ENCODE measurements around the gene WDR38. TPM values are rescaled to one million over a fixed set of nuclear protein-coding genes. Genes with fewer than 3 reads are reported as not detected.

Gene WDR38
- polyA plus RNA-seq, 1 donor (not counting 4 experiments of a cell fraction or from before 2014, with no cell fraction given), result not detected

DNA sequence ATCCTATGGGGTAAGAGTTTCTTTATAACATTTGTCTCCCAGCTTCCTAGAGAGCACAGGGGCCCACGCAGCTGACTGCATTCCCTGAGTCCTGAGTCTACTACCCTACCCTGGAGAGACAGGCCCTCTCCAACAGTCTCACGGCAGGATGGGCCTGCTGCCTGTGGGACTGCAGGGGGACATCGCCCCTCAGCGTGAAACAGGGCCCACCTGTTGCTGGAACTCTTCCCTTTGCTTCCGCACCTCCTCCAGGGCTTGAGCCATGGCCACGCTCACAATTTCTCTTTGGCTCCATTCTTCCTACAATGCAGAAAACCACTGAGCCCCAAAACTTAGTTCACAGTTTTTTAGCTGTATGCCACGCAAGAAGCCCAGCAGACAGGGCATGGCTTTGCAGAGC lies 36.9 kb downstream of the WDR38 start:
- dilution Hi-C loops (cut with MboI; ENCODE audit: extremely low pct_ligation_motif_present, low sequenced_read_pairs), result no loop called here
- H3K9ac ChIP-seq (ENCODE audit: control insufficient read depth, extremely low read depth, insufficient read depth, low read length), result no peak overlapping the region
- H3K27me3 ChIP-seq (ENCODE audit: control insufficient read depth, extremely low read depth, insufficient read depth, low read length), result no peaks in the 10 kb centered on the region
- no peak overlapping the region for H3K27ac ChIP-seq (ENCODE audit: control insufficient read depth, insufficient read depth, low read length)
- no peak overlapping the region for H3K4me2 ChIP-seq (ENCODE audit: control insufficient read depth, extremely low read depth, insufficient read depth, low read depth, low read length)
- H4K20me1 ChIP-seq (ENCODE audit: control insufficient read depth, extremely low read depth, insufficient read depth, low read length), result no peaks in the 10 kb centered on the region
- H3K9me3 ChIP-seq (ENCODE audit: control insufficient read depth, low read depth, low read length), result no peaks in the 10 kb centered on the region
- H2AFZ ChIP-seq (ENCODE audit: control insufficient read depth, low read length), result no peak overlapping the region
- no peaks in the 10 kb centered on the region for H3K4me1 ChIP-seq (ENCODE audit: control insufficient read depth, extremely low read depth, insufficient read depth, low read length)
- no peak for FAIRE-seq
- no peaks in the 10 kb centered on the region for H3K79me2 ChIP-seq (ENCODE audit: control insufficient read depth, insufficient read depth, low read length)
- TF ChIP-seq, protein P1, sequence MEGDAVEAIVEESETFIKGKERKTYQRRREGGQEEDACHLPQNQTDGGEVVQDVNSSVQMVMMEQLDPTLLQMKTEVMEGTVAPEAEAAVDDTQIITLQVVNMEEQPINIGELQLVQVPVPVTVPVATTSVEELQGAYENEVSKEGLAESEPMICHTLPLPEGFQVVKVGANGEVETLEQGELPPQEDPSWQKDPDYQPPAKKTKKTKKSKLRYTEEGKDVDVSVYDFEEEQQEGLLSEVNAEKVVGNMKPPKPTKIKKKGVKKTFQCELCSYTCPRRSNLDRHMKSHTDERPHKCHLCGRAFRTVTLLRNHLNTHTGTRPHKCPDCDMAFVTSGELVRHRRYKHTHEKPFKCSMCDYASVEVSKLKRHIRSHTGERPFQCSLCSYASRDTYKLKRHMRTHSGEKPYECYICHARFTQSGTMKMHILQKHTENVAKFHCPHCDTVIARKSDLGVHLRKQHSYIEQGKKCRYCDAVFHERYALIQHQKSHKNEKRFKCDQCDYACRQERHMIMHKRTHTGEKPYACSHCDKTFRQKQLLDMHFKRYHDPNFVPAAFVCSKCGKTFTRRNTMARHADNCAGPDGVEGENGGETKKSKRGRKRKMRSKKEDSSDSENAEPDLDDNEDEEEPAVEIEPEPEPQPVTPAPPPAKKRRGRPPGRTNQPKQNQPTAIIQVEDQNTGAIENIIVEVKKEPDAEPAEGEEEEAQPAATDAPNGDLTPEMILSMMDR (optimal IDR thresholded peaks at IDR 0.05 in 1 of 3, IDR thresholded peaks at IDR 0.05 in 1 of 3, conservative IDR thresholded peaks at IDR 0.05 in 1 of 3; ENCODE audit: extremely low read depth in 1 of 3, insufficient read depth in 2 of 3, low read length in 3 of 3), result no peak
- TF ChIP-seq EZH2 (IDR thresholded peaks at IDR 0.05; ENCODE audit: low read length), result no peak
- H3K36me3 ChIP-seq (ENCODE audit: control insufficient read depth in 2 of 2, extremely low read depth in 1 of 2, insufficient read depth in 2 of 2, low read length in 2 of 2), result peaks cover 19 to 21% of the 10 kb centered on the region in 2 experiments
- H3K9me1 ChIP-seq (ENCODE audit: control insufficient read depth, extremely low read depth, insufficient read depth, low read length), result no peaks in the 10 kb centered on the region
- DNase-seq (ENCODE audit: low read depth, low spot score), result no peak
- no peak overlapping the region for H3K4me3 ChIP-seq (ENCODE audit: control insufficient read depth in 2 of 3, extremely low read depth in 1 of 3, insufficient read depth in 2 of 3, low read depth in 1 of 3, low read length in 3 of 3)

DNA sequence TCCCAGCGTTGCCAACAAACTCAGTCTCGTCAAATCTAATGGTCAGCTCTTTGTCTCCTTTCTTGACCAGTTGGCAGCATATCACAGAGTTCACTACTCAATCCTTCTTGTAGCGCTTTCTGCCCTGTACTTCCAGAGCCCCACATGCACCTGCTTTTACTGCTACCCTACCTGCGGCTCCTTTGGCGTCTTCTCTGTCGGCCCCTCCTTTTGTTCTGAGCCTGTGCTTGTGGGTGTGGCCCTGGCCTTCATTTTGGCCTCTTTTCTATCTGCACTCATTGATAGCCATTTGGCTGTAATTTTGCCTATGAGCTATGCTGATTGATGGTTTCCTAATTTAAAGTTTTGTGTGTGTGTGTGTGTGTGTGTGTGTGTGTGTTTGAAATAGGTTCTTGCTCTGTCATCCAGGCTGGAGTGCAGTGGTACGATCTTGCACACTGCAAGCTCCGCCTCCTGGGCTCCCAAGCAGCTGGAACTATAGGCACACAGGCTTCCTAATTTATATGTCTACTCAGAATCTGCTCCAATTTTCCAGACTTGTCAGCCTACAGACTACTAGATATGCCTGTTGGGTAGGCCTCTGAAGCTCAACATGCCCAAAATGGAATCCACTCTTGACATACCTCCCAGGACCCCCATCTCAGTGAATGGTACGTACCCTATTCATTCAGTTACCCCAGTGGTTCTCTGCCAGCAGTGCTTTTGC lies 40.9 kb downstream of the WDR38 start:
- peaks cover 10 to 15% of the 10 kb centered on the region in 2 experiments for H3K36me3 ChIP-seq (ENCODE audit: control insufficient read depth in 2 of 2, extremely low read depth in 1 of 2, insufficient read depth in 2 of 2, low read length in 2 of 2)
- no peaks in the 10 kb centered on the region for H3K9me1 ChIP-seq (ENCODE audit: control insufficient read depth, extremely low read depth, insufficient read depth, low read length)
- no peaks in the 10 kb centered on the region for H3K27me3 ChIP-seq (ENCODE audit: control insufficient read depth, extremely low read depth, insufficient read depth, low read length)
- dilution Hi-C loops (cut with MboI; ENCODE audit: extremely low pct_ligation_motif_present, low sequenced_read_pairs), result no loop called here
- no peak overlapping the region for H3K9ac ChIP-seq (ENCODE audit: control insufficient read depth, extremely low read depth, insufficient read depth, low read length)
- H3K27ac ChIP-seq (ENCODE audit: control insufficient read depth, insufficient read depth, low read length), result no peak overlapping the region
- no peaks in the 10 kb centered on the region for H3K4me1 ChIP-seq (ENCODE audit: control insufficient read depth, extremely low read depth, insufficient read depth, low read length)
- no peak overlapping the region for H2AFZ ChIP-seq (ENCODE audit: control insufficient read depth, low read length)
- H4K20me1 ChIP-seq (ENCODE audit: control insufficient read depth, extremely low read depth, insufficient read depth, low read length), result no peaks in the 10 kb centered on the region
- TF ChIP-seq, protein P1 (optimal IDR thresholded peaks at IDR 0.05 in 1 of 3, IDR thresholded peaks at IDR 0.05 in 1 of 3, conservative IDR thresholded peaks at IDR 0.05 in 1 of 3; ENCODE audit: extremely low read depth in 1 of 3, insufficient read depth in 2 of 3, low read length in 3 of 3), result no peak
- TF ChIP-seq EZH2 (IDR thresholded peaks at IDR 0.05; ENCODE audit: low read length), result no peak
- no peak overlapping the region for H3K4me3 ChIP-seq (ENCODE audit: control insufficient read depth in 2 of 3, extremely low read depth in 1 of 3, insufficient read depth in 2 of 3, low read depth in 1 of 3, low read length in 3 of 3)
- DNase-seq (ENCODE audit: low read depth, low spot score), result no peak
- no peaks in the 10 kb centered on the region for H3K9me3 ChIP-seq (ENCODE audit: control insufficient read depth, low read depth, low read length)
- no peak for FAIRE-seq
- no peaks in the 10 kb centered on the region for H3K79me2 ChIP-seq (ENCODE audit: control insufficient read depth, insufficient read depth, low read length)
- no peak overlapping the region for H3K4me2 ChIP-seq (ENCODE audit: control insufficient read depth, extremely low read depth, insufficient read depth, low read depth, low read length)

Data from keratinocyte (primary cell).